HG03342 (cell line): Measurements from ENCODE around the gene RNF150.

Experiments
- ATAC-seq: cut with Tn5 transposase; IDR thresholded peaks from one replicate; pipeline ENCODE4 v1.9.1; 2021; ENCODE audit warnings: mild to moderate bottlenecking, moderate library complexity; ENCODE audit not compliant: unreplicated experiment

The RNF150 gene

GRCh38 chr4:140930557-140930956, 202.7 kb downstream of the RNF150 start:
- ATAC-seq, result no peak

- ATAC-seq, result no peak
Observed at GRCh38 chr4:140930011-140930410, 203.3 kb downstream of the RNF150 start.

DNA sequence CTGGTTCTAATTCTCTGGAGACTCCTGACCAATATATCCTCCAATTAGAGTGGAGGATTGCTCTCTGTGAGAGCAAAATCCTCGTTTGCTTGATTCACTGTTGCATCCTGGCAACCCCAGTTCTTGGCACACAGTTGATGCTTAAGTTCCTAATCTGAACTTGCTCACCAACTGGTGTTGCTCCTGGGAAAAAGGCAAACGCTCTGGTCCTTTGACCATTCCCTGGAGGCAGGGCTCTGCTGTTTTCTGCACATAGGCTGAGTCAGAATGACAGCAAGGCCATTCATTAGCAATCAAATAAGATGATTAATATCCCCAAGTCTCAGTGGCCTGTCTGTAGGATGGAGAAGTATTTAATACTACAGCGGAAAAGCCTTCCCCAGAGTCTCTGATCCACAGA, 204.4 kb downstream of the RNF150 start:
- no peak for ATAC-seq

DNA sequence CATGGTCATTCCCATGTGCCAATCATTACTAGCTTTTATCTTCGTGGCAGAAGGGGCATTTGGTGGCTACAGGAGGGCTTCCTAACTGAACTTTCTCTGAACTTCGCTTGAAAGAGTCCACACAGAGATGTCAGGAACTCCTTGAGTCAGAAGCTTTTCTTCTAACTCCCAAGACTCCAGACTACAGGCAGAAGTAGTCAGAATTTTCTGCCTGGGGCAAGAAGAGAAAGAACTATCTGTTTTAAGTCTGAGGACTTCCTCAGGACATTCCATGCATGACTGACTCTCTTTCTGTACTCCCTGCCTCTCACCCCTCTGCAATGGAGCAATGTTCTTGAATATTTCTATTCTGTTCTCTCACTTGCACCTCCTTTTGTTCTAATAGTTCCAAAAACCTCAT, 206.6 kb downstream of the RNF150 start:
- ATAC-seq, result no peak

- ATAC-seq, result no peak
Observed at GRCh38 chr4:140925417-140925816, 207.9 kb downstream of the RNF150 start.

GRCh38 chr4:140924761-140925392, 208.4 kb downstream of the RNF150 start:
- no peak for ATAC-seq

DNA sequence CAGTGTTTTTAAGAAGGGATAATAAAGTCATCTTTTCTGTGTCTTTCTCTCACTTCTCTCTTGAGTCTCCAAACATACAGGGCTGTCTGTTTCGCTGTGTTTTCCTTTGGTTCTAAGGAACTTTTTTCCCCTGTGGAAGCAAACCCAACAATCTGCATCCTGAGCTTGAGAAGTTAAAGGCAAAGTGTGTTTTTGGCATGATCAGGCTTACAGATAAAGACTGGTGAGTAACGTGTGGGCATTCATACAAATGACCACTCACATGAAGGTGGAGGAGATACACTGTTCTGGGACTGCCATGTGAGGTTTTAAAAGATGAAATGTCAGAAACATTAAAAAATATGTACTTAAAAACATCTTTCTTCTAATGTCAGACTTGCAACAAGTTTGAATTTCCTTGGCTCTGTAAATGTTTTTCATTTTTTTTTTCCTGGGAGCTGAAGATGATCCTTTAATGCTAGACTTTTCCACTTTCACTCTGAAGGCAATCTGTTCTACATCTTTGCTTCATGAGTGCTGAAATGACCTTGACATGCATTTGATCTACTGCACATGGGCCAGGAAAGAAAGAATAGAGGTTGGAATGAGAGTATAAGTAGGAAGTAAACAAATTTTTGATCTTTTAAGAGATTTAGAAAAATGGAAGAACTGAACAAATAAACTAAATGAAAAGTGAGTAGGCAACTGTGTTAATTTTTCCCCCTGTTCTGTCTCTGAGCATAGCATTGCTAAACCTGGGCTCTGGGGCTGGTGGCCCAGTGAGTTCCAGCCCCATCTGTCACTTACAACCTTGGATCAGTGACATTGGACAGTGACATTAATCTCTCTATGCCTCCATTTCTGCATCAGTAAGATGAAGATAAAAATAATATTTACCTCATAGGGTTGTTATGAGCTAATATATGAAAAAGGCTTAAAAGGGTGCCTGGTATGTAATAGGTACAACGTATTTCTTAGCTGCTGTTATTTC, 226.0 kb downstream of the RNF150 start:
- ATAC-seq, result no peak

- ATAC-seq, result no peak
Observed at GRCh38 chr4:140904904-140905303, 228.4 kb downstream of the RNF150 start.

- ATAC-seq, result no peak
Observed at GRCh38 chr4:140903522-140904475, 229.5 kb downstream of the RNF150 start.

- no peak for ATAC-seq
Observed at GRCh38 chr4:140901736-140902336, 231.4 kb downstream of the RNF150 start.

DNA sequence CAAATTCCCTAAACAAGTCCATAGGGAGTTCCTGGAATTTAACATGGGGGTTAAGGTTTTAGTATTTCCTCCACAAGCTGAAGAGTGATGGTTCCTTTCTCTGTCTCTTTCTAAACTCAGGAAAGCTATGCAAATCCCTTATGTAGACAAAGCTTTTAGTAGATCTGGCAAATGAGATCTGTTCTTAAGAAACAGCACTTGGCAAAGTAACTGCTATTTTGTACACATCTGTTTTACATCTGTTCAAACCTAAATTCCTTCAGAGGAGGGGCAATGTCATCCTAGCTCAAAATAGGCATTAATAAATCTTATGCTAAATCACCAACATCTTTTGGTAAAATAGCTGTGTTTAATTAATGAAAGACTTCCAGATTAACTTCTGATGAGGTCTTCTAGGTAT, 239.3 kb downstream of the RNF150 start:
- no peak for ATAC-seq

- ATAC-seq, result no peak
Observed at GRCh38 chr4:140888054-140888453, 245.2 kb downstream of the RNF150 start.

GRCh38 chr4:140887467-140887866, 245.8 kb downstream of the RNF150 start:
- no peak for ATAC-seq

DNA sequence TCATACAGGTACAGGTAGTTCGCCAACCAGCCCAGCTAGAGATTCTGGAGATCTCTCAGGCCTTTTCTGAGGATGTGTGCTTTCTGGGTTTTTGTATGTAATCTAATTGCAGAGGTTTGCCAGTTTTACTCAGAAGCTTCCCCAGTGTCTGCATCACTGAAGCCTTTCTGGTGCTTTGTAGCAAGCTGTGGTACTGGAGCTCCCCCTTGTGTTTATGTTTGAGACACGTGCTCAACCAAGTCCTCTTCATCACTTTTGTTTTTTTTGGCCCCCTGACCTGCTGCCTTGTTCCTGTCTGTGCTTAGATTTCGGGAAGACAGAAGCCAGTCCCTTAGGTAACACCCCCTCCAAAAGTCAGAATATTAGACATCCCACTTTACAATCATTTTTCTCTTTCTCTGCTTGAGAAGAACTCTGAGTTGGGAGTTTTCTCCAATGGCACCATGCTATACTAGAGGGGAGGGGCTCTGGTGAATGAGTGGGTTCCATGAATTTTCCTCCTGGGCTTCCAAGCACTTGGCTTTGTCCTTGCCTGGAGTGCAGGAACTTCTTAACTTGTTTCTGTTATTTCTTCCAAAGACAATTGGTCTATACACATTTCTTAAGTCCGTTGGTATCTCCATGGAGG, 248.7 kb downstream of the RNF150 start:
- peak; percentile 94 for ATAC-seq

GRCh38 chr4:140877781-140878180, 255.5 kb downstream of the RNF150 start:
- ATAC-seq, result no peak

DNA sequence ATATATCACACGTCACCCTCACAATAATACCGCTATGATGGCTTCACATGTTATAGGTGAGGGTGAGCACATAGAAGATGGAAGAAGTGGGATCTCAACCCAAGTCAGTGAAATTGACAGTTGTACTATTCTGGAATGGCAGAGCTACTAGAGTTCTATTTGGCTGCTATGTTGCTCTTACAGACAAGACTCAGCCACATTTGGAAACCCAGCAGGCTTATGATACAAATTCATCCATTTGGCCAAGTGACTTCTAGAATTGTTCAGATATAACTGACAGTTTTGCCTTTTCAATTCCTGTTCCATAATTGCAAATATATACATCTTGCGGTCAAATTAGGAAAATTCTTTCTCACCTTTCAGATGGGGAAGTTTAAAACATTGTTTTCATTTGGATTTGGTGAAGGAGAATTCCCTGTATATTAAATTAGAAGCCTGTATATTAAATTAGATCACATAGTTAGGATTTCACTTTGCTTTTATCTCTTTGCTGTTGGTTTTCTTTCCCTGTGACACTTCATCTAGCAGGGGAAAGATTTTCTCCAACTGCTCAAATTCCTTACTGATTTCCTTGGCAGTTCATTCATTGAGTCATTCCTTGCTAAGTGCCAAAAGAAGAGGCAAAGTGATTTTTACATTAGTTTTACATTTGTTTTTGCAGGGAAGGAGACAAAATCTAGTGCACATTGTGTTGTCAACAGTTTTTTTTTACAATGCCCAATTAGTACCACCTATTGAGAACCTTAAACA, 256.5 kb downstream of the RNF150 start:
- no peak for ATAC-seq

DNA sequence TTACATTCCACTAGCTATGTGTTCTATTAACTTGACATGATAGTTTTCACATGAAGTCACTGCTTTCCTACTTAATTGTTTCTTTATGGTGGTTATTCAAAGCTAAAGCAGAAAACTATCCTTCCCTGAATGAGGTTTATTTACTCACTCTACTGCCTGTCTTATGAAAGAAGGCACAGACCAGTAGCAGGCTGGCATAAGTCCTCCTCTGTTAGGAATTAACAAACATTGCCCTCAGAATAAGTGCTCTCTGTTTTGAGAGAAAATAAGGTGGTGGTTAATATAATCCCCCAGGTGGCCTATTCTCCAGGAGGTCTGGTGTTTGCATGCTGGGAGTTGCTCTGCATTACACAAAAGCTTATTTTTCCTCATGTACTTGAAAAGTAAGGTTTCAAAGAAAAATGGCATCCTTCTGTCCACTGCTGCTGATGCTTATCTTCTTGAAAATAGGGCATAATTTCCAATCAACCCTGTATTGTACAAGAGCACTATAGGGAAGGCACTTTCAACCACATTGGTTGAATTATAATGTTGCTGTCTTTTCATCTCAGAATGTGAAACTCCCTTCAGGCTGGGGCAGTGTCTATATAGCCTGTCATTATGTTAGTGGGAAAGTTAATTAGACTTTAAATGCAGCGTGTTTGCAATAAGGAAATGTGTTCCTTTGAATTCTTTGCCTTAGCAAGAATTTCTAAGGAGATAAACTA, 257.4 kb downstream of the RNF150 start:
- ATAC-seq, result no peak

- ATAC-seq, result no peak
Observed at GRCh38 chr4:140874056-140874455, 259.2 kb downstream of the RNF150 start.

DNA sequence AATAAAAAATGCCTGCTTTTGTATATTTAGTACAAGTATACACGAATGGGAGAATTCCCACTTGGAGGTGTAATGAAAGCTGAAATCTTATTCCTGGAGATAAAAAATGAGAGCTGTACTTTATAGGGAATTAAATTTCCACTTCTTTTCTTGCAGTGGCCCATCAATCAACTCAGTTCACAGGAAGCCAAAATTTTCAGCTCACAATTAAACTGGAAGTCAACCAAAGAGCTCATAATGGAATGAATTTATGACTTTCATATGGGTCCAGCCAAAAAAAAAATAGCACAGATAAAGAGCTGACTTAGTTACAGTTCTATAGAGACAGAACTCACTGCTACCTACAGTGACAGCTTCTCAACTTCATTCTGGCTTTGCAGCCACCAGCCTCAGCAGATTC, 261.9 kb downstream of the RNF150 start:
- no peak for ATAC-seq
